Smooth muscle cell (in vitro differentiated cells): ENCODE data around the gene ESRRG. TPM values are rescaled to one million over a fixed set of nuclear protein-coding genes. Genes with fewer than 3 reads are reported as not detected.

ENCODE experiments used
- DNase-seq: peaks from one replicate; lab custom pipeline; 2025; ENCODE audit not compliant: unreplicated experiment; lab: John Stamatoyannopoulos, UW
- H2AFZ ChIP-seq: fragments of 200-600 bp; sonication (generic); 2 replicates; pipeline ENCODE4 v1.6.0; 2016; ENCODE audit warnings: antibody characterized with exemption, low read depth, mild to moderate bottlenecking
- H3F3A ChIP-seq: fragments of 200-600 bp; sonication (generic); 2 replicates; pipeline ENCODE4 v1.6.0; 2017; ENCODE audit warnings: antibody characterized with exemption, low read depth
- H3K27ac ChIP-seq: fragments of 200-600 bp; sonication (generic); 2 replicates; pipeline ENCODE4 v1.5.1; 2016; ENCODE audit warnings: low read depth, mild to moderate bottlenecking
- H3K27me3 ChIP-seq: fragments of 200-600 bp; sonication (generic); 2 replicates; pipeline ENCODE4 v1.6.1; 2016; ENCODE audit warnings: low read depth, mild to moderate bottlenecking
- H3K36me3 ChIP-seq: fragments of 200-600 bp; sonication (generic); 2 replicates; pipeline ENCODE4 v1.5.1; 2016; ENCODE audit warnings: low read depth
- H3K4me1 ChIP-seq: fragments of 200-600 bp; sonication (generic); 2 replicates; pipeline ENCODE4 v1.5.1; 2016; ENCODE audit warnings: low read depth
- H3K4me2 ChIP-seq: fragments of 200-600 bp; sonication (generic); 2 replicates; pipeline ENCODE4 v1.6.0; 2016; ENCODE audit warnings: mild to moderate bottlenecking
- H3K4me3 ChIP-seq: fragments of 200-600 bp; sonication (generic); 2 replicates; pipeline ENCODE4 v1.5.1; 2016; ENCODE audit warnings: mild to moderate bottlenecking
- H3K79me2 ChIP-seq: fragments of 200-600 bp; sonication (generic); 2 replicates; pipeline ENCODE4 v1.6.0; 2016; ENCODE audit warnings: low read depth, mild to moderate bottlenecking
- H3K9ac ChIP-seq: fragments of 200-600 bp; sonication (generic); 2 replicates; pipeline ENCODE4 v1.6.0; 2016; ENCODE audit warnings: low read depth
- H3K9me3 ChIP-seq: fragments of 200-600 bp; sonication (generic); replicated peaks from 2 replicates; pipeline ENCODE4 v1.5.1; 2016; ENCODE audit warnings: low read depth
- H4K20me1 ChIP-seq: fragments of 200-600 bp; sonication (generic); 2 replicates; pipeline ENCODE4 v1.6.0; 2016; ENCODE audit warnings: low read depth
- CTCF ChIP-seq: fragments of 200-600 bp; sonication (generic); IDR thresholded peaks from 2 replicates; pipeline ENCODE4 v1.5.1; 2017; ENCODE audit warnings: borderline replicate concordance, mild to moderate bottlenecking, antibody characterized with exemption; ENCODE audit not compliant: insufficient read depth, poor library complexity, severe bottlenecking
- WGBS: methylation state at CpG from one replicate; pipeline ENCODE4 v1.1.7; 2016; ENCODE audit warnings: low lambda C conversion rate; 5-methylcytosine and 5-hydroxymethylcytosine counted together
- polyA plus RNA-seq: library from polyadenylated mRNA; unstranded; fragments of >200 nt; fragmentation: Nextera tagmentation; extraction: Ambion mirVana; gene quantifications from 2 replicates; pipeline ENCODE4 v1.2.1, GENCODE V29; 2016
- total RNA-seq: library from RNA; depleted of rRNA; stranded (reverse); fragments of >200 nt; gene quantifications from 2 replicates; pipeline ENCODE4 v1.2.3, GENCODE V29; 2014

Gene ESRRG
- total and polyA plus RNA-seq, 2 experiments from 2014 or later: 0.26 TPM; not detected in 1

GRCh38 chr1:216475659-216476276 is 247.5 kb downstream of the ESRRG start:
- Histone ChIP-seq H3K79me2 (no peaks in the 10 kb centered on the region), H3K4me2 (no peak overlapping the region), H4K20me1 (no peaks in the 10 kb centered on the region), H3K27me3 (no peaks in the 10 kb centered on the region), H3K9me3 (no peaks in the 10 kb centered on the region), H3K4me3 (no peak overlapping the region), H3K27ac (no peak overlapping the region), H3K9ac (no peak overlapping the region), H3K4me1 (no peaks in the 10 kb centered on the region), H2AFZ (no peak overlapping the region), H3F3A (no peaks in the 10 kb centered on the region), H3K36me3 (no peaks in the 10 kb centered on the region)
- DNase-seq: no peak
- WGBS: no CpG with 5 or more reads among the region's 1 CpG
- TF ChIP-seq CTCF: no peak

DNA sequence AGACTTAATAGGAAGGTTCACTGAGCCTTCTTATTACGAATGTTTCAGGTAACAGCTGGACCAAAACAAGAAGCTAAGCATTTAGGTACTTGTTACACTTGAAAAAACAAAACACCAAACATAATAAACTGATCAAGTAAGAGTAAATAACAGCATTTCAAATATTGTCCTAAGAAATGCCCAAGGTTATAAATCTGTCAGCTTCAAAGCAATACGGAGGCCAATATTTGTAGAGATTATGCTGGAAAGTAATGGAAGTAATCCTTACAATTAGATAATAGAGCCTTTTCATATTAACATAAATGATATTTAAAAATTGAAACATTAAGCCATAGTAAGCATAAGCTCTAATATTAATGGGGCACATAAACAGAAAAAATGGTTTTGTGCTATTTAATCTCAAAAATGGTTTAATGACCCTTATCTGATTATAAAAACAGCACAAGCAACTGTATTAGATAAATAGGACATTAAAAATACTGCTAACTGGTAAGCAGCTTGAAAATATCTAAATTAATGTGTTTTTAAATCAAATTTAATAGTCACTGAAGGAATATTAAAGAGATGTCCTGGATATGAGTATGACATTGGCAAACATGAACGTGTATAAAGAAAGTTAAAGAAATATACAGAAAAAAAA is 256.9 kb downstream of the ESRRG start:
- WGBS: 89% methylated on average over 3 of the region's 3 CpGs
- H3K9me3 ChIP-seq: no peaks in the 10 kb centered on the region
- H3K4me2 ChIP-seq: no peak overlapping the region
- no peaks in the 10 kb centered on the region for H3K27me3 ChIP-seq
- H4K20me1 ChIP-seq: no peaks in the 10 kb centered on the region
- H3K79me2 ChIP-seq: no peaks in the 10 kb centered on the region
- TF ChIP-seq CTCF: no peak
- DNase-seq: no peak
- H2AFZ ChIP-seq: no peak overlapping the region
- no peak overlapping the region for H3K9ac ChIP-seq
- H3F3A ChIP-seq: peaks cover 9% of the 10 kb centered on the region
- peaks cover 9% of the 10 kb centered on the region for H3K4me1 ChIP-seq
- H3K36me3 ChIP-seq: no peaks in the 10 kb centered on the region
- H3K4me3 ChIP-seq: no peak overlapping the region
- H3K27ac ChIP-seq: no peak overlapping the region

- Histone ChIP-seq H4K20me1 (no peaks in the 10 kb centered on the region), H3K9me3 (no peaks in the 10 kb centered on the region), H3K27ac (peak overlapping the region; percentile 73), H3K4me2 (peak overlapping the region; percentile 61), H3K4me3 (no peak overlapping the region), H3F3A (peaks cover 10% of the 10 kb centered on the region), H3K4me1 (peaks cover 9% of the 10 kb centered on the region), H3K79me2 (no peaks in the 10 kb centered on the region), H2AFZ (no peak overlapping the region), H3K36me3 (no peaks in the 10 kb centered on the region), H3K27me3 (no peaks in the 10 kb centered on the region), H3K9ac (no peak overlapping the region)
- 13% methylated on average over 1 of the region's 1 CpG for WGBS
- no peak for TF ChIP-seq CTCF
- DNase-seq: no peak
Measured at GRCh38 chr1:216464489-216464888, 258.7 kb downstream of the ESRRG start.
